Smooth muscle cell of the brain vasculature (primary cell): Measurements from ENCODE around the gene NUMA1.
A peak's percentile ranks its signal among the peaks of the same experiment; 100 is the strongest.

Experiments used
- DNase-seq: peaks from one replicate; pipeline ENCODE4 v3.0.0-alpha.2; 2012; ENCODE audit warnings: low read depth, low spot score

NUMA1 gene

DNA sequence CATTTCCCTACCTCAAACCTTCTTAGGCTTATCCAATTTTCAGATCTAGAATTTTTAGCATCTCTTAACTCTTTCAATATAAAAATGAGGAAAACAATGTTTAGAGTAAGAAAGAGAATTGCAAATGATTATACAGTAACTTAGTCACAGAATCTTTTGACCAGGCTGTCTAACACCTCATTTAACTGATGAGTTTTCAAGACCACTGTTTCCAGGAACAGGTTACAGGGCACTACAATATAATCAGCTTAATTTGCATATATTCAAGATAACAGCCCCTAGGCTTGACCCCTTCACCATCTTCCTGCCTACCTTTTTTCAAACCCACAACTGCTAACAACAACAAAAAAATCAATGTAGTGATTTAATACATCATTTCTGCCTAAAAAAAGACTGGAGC is 12.7 kb downstream of the NUMA1 start:
- DNase-seq = no peak

DNA sequence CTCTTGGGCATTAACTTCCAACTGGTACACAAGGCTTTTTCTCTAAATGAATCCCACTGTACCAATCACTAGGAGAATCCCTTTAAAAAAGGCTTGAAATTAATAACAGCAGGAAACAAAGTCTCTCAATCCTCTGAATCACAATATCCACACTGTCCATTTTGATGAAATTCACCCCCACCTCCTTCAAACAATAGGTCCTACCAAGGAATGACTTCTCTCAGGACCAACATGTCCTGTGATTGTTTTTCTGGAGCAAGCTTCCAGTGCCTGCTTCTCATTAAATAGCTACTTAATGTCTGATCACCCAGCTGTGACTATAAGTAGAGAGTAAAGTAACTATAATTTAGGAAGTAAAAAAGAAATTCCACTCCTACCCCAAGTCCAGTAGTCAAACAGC is 13.1 kb downstream of the NUMA1 start:
- no peak for DNase-seq

DNA sequence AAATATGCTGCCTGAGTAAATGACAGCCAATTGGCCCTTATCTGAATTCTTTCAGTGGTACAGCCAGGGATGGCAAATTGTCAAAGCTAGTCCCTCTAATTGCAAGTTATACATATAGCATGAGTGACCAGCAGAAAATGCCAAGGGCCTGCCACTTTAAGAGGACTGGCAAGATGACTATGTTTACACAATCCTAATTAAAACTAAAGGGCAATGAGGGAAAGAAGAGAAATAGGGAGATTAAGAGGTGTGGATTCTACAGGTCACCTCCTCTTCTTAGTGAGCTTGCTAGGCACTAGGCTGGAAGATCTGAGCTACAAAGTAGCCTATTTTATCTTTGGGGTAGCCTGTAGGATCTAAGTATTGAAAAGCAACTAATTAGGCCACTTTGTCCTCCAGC is 13.5 kb downstream of the NUMA1 start:
- DNase-seq = no peak

DNA sequence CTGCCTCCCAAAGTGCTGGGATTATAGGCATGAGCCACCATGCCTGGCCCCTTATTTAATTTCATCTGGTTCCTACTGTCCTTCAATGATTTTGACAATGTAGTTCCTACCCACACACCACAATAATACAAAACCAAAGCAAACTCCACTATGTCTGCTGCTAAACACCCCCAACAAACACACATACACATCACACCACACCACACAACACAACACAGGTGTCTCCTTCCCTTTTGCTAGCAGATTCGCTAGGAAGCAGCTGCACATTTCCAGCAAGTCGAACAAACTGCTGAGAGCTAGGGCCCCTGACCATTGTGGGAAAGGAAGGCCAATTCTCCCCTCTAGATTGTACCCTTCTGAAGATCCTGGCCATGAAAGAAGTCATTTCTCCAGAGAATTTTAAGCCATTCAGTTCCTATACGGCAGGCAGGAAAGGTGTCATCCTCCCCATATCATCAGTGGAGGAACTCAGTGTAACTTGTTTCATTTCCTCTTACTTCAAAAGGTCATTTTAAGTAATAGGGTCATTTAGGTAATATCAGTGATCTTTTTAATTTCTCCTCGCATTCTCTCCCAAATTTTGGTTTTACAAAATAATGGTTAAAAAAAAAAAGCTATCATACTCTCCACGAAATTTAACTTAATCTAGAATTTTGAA is 18.5 kb downstream of the NUMA1 start:
- DNase-seq = no peak

DNA sequence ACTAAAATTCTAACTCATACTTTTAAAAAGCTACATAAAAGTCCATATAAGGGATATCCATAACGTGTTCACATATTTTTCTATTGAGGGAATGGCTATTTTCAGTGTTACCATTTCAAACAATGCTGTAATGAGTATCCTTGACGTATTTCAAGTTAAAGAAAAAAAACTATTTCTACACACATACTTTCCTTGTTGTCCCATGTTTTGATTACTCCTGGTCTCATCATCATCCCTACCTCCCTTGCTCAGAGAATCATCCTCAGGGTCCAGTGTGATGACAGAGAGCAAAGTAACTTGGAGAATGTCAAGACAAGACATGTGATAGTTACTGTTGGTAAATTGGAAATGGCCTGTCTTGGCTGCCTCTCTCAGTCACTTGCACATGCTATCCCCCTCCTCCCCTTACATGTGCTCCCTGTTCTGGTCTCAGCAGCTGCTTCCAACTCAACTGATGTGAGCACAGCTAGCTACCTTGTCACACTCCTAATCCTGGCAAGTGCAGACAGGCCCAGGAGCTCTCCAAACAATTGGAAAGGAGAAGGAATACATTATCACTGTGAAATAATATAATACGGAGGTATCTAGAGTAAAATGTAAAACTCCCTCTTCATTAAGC is 21.8 kb downstream of the NUMA1 start:
- no peak for DNase-seq

DNA sequence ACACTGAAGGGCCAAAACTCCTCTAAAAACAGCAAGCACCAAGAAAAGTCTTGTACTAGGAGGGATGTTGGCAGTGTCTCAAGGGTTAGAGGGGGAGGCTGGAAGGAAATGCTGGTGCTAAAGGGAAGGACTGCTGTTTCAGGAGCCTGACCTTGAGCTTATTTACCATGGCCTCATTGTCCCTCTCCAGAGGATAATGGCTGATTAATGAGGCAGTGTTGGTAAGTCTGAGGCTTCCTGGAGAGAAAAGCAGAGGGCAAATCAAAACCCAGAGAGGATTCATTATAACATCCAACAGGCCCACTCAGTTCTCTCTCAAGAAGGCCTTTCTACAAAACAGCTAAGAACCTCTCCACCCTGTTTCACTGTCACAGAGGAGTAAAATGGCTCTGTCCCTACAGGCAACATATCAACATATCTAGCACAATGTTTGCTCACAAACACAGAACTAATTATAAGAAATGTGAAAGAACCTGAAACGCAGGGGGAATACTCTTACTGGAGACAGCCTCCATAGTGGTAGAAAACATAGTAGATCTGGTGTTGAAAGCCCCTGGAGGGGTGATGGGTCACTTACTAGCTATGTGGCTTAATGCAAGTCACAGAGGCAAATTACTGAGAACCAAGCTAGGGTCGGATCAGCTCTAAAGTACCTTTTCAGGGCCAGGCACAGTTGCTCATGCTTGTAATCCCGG is 31.4 kb downstream of the NUMA1 start:
- no peak for DNase-seq

DNA sequence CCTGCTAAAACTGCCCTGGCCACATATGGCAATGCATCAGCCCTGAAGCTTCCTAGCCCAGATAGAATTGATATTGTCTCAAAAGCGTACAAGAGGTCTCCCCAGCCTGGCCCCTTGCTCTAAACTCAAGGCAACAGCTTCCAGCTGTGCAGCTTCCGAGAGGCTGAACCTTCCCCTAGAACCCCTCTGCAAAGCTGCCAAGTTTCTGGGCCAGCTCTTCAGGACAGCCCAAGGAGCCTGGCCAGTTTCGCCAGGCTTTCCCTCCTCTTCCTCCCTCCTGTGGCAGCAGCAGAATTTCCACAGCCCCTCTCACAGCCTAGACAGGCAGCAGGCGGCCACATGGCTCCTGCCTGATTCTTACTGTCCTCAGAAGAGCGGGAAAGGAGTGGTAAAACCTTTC is 34.5 kb downstream of the NUMA1 start:
- peak; percentile 24 for DNase-seq

DNA sequence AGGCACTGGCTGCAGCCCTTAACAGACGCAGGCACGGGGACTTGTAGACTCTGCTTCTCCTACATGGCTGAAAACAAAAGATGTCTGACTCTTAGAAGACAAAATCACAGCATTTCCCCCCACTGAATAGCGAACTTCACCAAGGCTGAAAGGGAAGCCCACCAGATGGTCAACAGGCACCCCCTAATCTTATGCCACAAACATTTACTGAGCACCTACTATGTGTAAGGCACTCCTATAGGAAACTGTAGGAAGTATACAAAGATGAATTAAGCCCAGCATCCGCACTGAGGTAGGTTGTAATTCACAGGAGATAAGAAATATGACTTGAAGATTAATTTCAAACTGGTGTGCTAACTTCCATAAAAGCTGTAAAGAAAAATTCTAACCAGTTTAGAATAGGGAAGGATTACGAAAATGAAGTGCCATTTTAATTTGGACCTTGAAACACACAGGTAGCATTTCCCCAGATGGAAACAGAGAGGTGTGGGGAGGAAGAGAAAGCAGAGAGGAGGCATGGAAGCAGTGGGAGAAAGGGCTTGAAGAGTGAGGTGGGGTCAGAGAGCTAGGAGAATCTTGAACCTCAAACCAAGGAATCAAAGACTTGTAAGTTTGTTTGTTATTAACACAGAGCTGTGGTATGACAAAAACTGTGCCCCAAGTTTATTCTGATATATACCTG is 38.1 kb downstream of the NUMA1 start:
- DNase-seq = no peak

DNA sequence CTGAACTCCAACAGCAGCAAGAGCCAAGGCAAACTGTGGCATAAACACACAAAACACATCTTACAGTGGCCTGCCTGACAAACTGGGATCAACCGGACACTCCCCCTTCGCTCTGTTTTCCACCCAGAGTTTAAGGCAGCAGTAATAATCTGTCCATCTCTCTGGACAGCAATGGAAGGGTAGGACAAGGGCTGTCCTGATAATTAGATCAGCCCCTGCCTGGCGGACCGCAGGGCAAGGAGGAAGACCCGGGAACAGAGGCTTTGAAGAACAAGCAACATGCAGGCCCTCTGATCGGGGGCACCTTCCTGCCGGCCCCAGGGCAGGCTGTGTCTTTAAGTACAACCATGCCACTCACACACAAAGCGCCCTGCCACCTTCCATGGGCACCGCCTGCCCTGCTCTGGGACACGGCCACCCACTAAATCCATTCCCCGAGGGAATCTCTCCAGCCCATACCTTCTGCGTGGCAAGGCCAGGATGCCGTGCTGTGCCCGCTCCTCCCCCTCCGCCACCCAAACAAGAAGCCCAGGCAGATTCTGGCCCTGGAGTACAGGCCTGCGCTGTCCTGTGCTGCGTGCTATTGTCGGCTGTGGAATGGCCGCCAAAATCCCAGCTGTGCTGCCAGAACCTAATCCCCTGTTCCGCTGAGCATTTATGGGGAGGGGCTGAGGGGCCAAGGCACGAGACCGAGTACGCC is 38.8 kb downstream of the NUMA1 start:
- peak; percentile 49 for DNase-seq

DNA sequence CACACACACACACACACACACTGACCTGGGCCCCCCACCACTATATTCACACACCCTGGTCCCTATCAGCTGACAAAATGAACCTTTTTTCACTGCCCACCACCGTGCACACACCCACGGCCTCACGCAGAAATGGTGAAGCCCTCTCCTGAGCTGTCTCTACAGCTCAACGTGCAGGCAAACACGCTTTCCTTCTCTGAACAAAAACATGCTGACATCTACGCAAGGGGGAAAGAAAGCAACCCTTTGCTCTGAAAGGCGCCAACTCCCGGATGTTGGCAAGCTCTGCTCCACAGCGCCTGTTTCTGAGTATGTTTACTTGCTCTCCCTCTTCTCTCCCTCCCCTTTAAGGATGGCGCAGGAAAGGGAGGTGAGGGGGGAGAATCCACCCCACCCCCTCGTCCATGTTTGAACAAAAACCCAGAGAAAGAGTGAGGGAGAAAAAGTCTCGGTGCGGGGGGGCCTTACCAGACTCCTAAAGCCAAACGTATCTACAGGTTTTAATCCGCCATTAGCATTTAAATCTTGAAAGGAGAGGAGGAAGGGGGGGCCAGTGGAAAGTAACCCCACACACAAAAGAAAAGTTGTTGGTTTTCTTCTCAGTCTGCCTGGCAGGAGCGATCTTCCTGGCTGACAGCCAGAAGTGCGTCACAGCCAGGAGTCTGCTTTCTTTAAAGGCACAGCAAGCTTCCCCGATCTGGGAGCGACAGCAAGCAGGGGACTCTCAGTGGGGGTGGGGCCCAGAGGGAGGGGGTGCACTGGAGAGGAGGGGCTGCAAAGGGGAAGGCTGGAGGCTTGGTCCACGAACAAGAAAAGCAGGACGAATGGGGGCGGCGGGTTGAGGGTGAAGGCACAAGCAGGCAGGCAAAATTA is 39.6 kb downstream of the NUMA1 start:
- DNase-seq = peak; percentile 88

DNA sequence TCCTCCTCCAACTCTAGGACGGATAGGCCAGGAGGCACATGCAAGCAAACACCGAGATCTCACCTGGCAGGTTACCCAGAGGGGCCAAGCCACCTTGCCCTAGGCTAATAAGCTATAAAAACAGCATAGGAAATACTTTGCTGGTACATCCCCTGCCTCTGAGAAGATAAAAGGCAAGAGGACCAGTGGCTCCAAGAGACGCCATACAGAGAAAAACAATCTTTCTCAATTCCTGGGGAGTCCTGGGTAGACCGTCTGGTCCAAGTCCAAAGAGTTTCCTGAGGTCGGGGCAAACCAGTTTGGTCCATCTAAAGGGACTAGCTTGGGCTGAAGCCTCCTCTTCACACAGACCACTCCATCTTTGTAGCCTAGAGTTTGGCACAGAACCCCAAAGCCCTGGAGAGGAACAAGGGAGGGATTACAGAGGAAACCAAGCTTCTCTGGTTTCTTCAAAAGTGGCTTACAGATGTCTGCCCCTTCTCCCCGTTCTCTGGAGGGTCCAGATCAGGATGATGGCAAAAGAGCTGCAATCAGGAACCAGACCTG is 40.4 kb downstream of the NUMA1 start:
- DNase-seq = no peak

DNA sequence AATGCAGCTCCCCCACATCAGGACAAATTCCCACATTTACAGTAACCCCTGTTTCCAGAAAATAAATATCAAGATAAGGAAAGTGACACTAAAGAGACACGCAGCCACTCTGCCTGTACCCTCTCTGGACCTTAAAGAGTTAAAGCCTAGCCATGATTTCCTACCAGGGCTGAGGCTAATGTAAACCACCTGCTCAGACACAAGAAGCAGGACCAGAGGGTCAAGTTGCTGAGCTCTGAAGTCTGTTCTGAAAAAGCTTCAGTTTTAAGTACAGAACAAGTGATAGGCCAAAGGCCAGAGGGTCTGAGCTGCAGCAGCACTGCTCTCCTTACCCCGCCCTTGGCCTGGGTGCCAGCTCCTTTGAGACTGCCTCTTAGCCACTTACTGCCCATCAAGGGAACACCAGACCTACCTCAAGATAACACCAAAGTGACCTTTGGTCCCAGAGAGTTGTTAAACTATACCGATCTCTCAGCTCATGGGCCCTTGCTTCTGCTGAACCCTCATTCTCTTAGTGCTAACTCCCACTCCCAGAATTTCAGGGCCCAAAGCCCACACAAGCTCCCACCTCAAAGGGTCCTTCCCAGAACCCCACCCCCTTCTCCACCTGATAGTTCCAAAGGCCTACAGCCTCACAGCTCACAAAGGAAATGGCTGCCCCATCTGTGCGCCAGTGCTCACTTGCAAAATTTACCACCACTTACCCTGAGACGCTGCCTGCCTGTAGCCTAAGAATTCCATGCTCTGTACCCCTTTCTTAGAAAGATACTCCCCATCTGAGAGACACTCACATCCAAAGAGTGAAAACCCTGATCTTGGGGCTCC is 41.1 kb downstream of the NUMA1 start:
- no peak for DNase-seq

DNA sequence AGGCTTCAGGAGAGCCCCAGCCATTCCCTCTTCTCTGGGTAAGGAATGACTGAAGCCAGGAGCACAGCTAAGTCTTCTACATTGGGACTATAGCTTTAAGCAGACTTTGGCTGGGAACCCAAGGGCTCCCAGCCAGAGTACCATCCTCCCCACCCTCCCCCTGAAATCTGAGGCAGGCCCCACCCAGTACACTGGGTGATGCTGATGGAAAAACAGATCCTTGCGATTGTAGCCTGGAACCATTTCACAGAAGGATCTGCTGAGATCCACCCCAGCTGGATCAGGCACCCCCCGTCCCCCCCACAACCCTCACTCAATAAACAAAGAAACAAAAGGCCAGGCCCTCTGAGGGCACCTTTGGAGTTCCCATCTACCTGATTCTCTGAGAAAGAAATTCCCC is 41.9 kb downstream of the NUMA1 start:
- DNase-seq = peak; percentile 36

DNA sequence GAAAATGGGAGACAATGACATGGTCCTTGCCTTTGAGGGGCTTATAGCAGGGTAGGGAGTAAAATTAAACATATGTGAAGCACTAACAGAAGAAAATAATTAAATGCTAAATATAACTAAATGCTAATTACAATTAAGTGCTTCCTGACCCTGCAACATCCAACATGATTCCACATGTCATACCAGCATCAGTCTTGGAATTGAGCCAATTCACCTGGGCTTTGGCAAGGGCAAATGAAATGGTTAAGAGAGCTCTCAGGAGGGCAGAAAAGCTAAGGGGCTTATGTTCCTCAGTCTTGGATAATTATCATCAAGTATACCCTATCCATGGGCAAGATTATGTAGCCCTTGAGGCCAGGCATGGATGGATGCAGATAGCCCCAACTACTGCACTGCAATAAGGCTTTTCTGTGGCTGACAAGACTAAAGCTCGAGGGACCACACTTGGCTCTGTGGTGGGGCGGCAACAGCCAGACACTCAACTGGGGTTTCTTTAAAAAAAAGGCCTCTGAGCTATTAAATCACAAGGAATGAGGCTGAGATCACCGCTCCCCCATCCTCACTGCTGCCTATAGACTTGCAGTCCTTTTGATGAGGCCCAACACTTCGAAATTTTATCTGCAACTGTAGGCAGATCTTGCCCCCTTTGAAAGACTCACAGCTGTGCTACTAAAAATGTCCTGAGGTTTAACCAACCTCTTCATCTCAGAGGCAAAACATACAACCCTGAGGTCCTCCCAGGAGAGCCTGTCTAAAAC is 42.6 kb downstream of the NUMA1 start:
- DNase-seq = no peak

DNA sequence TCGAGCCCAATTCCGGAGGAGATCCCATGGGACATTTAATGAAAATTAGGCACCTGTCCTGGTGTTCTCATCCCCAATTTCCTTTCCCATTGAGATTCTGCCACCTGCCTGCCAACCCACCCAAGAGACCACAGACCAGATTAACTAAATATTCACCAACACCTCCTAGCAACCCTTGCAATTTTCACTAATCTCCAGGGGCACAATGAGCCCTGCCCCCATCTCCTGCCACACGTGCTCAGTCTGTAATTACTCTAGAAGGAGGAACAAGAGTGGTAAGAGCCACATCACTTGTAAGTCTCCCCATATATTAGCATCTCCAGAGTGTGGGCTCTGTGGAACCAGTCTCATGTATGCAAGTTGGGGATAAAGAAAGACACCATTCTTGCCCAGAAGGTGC is 43.7 kb downstream of the NUMA1 start:
- no peak for DNase-seq

DNA sequence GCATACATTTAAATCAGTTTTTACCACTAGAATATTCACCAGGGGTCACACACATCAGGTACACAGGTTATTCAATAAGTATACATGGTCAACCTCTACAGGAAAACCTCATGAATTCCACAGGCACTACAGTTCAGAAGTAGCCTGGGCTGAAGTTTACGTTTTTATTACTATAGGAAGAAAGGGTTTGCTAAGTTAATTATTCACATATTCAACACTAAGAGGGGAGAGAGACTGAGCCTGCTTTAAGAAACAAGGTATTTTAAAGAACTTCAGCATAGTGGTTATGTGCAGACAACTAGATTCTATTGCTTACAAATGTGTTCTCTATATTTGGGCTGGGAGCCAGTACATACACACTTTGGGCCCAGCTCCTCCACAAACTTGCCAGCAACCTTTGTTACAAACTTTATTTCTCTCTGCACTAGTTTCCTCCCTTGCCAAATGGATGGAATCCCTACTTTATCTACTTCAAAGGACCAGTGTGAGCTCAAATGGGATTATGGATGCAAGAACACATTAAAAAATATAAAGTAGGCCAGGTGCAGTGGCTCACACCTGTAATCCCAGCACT is 49.8 kb downstream of the NUMA1 start:
- DNase-seq = no peak

DNA sequence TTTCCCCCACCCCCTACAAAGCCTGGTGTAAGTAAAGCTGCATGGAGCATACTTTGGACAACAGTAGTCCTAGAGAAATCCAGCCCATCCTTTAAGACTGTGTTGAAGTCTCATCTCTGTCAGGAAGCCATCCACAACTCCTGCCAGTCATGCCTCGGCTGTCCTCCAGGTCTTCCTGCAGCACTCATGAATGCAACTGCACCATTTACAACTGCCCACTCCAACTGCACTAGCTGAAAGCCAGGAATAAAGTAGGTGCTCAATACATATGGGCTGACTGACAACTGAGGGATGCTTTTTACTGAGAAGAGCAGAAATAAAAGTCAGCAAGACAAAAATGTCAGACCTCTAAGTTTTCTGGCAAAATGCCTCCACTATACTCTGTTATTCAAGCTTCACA is 54.3 kb downstream of the NUMA1 start:
- DNase-seq = no peak

DNA sequence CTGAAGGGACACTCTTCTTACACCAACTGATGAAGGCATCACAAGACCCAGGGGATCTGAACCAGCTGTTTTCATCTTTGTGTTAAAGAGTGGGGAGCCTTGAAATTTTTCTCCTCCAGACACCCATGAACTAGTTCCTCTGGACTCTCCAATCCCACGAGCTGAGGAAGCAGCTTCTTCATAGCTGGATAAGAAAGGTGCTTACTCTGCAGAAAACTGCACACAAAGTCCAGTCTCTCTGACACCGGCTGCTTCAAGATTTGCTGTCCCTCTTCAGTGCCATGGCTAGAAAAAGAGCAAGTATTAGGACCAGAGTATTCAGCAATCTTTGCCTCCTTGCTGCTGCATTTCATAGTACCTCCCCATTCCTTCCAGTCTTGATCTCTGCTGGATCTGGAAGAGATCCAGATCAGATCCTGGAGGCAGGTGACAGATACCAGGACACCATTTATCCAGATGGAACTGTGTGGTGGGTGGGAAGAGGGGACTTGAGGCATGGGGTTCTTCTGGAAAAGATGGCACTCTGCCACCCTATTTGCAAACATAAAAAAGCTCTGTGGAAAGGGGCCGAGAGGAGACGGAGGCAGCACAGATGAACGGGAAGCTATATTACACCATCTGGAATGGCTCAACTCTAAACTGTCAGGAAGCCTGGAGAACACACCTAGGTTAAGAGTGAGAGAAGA is 56.1 kb downstream of the NUMA1 start:
- DNase-seq = no peak
